G401 (cell line): ENCODE data around the gene PEX11G. TPM values are rescaled to one million over a fixed set of nuclear protein-coding genes. Genes with fewer than 3 reads are reported as not detected.
A peak's percentile ranks its signal among the peaks of the same experiment; 100 is the strongest.

ENCODE experiments used
- DNase-seq: peaks from one replicate; pipeline ENCODE4 v3.0.0-alpha.2; 2015; ENCODE audit warnings: low spot score
- in situ Hi-C: cut with HindIII; loops from 2 replicates; pipeline ENCODE4 v1.10.0; 2016; ENCODE audit warnings: low sequenced_read_pairs, mixed read lengths
- total RNA-seq: library from RNA; depleted of rRNA; stranded (reverse); fragments of >200 nt; shearing (Covaris generic); gene quantifications from 2 replicates; pipeline ENCODE4 v1.2.3, GENCODE V29; 2014; rRNA removed

Gene PEX11G
- 3.5 and 6.6 TPM in 2 replicates for total RNA-seq

DNA sequence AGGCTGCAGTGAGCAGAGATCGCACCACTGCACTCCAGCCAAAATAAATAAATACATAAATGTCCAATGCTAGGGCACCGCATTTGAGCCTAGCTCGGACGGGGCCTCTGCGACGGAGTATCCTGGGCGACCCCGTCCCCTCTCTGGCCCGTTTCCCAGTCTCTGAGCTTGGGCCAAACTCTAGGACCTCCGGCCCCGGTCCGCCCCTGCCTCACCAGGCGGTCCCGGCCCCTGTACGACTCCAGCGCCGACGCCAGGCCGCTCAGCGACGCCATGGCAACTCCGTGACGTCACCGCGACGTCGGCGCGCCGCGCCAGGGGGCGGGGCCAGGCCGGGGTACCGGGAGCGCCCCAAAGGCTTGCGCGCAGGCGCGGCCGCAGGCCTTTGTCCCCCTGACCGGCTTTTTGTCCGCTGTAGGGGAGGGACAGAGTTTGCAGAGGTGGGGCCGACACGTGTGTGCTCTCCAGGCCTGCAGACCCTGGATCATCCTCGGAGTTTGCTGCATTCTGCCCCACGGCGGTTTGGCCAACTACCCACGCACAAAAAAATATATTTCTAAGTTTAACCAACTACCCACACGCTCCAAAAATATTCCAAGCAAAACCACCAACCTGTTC is at the start of gene PEX11G:
Gene PEX11G (minus strand): TSS at position 300 of the 618 bp plus-strand sequence. CDS start 25 bp downstream, at position 275.
- in situ Hi-C loops: no loop called here
- peak; percentile 89 for DNase-seq

DNA sequence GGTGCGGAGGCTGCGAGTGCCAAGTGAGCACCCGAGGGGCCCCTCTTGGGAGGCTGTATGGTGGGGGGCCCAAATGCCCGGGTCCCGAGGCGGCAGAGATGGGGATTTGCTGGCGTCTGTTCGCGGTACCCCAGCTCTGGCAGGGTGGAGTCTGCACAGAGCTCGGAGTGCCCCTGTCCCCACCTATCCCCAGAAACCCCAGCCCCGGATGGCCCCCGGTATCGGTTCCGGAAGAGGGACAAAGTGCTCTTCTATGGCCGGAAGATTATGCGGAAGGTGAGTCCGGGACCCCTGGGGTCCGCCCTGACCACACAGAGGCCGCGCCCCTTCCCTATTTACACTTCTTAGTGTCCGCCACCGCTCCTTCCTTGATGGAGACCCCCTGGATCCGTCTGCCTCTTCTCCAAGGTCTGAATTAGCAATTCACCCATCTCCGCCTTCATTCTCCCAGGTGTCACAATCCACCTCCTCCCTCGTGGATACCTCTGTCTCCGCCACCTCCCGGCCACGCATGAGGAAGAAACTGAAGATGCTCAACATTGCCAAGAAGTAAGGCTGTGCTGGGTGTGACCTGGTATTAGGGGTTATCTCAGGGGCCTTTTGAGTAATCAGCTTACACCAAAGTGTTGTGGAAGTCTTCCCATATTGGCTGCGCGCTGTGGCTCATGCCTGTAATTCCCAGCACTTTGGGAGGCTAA is 47.3 kb upstream of the PEX11G start:
- no peak for DNase-seq
- in situ Hi-C loops: no loop called here

DNA sequence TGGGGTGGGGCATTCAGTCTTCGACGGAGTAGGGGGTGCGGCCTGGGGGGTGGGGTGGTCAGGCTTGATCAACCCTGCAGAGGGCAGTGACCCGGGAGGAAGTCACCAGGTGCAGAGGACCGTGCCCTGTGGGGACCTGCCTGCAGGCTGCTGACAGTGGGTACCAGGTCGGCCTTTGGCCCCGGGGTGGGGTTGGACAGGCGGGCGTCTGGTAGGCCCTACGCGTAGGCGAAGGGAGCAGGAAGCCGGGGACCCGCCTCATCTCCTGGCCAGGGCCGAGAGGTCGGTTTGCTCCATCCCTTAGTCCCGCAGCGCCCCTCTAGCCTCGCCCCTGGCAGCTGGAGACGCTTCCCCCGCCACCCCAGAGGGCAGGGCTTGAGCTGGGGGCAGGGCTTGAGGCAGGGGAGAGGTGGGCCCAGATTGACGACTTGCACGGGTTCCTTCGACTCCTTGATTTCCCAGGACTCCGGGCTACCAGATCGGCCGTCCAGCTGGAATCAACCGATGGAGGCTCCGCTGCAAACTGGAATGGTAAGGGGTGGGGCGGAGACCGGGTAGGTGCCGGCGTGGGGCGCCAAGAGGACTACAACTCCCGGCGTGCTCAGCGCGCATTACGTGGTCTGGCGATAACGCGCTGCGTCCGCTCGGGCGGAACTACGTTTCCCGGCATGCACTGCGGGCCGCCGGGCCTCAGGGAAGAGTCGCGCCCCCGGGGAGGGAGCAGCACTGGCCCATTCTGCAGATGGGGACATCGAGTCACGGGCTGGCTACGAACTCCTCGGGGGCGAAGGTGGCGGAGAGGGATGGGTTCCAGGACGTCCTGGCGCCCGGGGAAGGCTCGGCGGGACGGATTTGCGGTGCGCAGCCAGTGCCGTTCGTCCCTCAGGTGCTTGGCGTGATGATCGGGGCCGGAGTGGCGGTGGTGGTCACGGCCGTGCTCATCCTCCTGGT is 46.5 kb upstream of the PEX11G start, which contains the start of gene PNPLA6:
Gene PNPLA6 (plus strand): TSS at position 671 of the 951 bp plus-strand sequence. CDS start 72 bp downstream, at position 743.
- in situ Hi-C loops: no loop called here
- DNase-seq: peak; percentile 94

DNA sequence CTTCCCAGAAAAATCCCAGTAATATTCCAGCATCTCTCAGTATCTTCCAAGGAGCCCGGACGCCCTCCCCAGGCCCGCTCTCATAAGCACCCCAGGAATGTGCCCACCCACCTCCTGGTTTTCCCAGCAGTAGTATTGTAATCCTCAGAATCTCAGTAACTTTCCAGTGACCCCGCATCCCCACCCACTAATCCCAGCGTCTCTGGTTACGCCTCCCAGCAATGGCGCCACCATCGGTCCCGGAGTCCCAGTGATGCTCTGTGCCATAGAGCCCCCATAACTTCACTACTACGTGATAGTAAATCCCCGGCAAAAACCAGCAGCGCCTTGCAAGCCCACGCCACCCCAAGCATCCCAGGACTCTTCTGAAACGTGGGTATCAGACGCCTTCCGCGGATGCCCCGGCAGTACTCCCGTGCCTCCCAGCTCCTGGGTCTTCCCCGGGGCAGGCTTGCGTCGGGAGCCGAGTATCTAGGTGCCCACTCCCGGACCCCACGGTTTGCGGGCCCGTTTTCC is 45.8 kb upstream of the PEX11G start:
- DNase-seq: peak; percentile 80
- in situ Hi-C loops: no loop called here

DNA sequence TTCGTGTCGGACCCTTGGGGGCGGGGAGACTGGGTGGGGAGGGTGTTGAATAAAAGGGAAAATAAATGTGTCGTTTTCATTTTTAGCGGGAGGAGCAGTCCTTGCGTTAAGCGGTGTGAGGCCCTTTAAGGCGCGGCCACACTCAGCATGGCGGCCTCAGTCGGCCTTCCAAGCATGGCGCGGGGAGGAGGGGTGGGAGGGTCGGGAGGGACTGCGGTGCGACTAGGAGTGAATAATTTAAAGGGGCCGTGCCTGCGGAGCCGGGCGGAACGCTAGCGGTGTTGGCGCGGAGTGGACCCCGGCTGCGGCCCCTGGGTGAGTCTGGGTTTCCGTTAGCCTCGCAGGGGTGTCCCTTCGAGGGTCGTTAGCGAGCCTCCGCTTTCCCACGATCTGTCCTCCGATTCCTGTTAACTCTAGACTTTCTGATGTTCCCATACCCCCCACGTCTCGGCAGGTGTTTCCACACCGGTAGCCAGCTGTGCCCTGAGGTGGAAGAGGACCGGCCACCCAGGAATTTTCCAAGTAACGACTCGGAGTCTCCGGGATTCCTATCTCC is 45.2 kb upstream of the PEX11G start:
- in situ Hi-C loops: no loop called here
- peak; percentile 96 for DNase-seq

DNA sequence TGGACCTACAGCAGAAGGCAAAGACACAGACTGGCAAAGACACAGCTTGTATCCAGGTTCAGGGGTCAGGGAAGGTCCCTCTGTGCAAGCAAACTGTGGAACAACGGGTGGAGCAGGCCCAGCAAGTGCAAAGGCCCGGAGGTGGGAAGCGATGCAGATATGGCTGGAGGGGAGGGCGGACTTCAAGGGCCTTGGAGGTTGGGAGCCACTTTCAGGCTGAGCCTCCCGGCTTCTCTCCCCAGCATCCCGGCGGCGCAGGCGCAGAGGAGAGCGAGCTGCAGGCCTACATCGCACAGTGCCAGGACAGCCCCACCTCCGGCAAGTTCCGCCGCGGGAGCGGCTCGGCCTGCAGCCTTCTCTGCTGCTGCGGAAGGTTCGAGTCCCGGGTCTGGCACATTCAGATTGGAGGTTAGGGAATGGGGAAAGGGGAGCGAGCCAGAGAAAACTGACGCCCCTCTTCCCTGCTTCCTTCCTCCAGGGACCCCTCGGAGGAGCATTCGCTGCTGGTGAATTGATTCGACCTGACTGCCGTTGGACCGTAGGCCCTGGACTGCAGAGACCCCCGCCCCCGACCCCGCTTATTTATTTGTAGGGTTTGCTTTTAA is 44.5 kb upstream of the PEX11G start:
- peak; percentile 82 for DNase-seq
- in situ Hi-C loops: no loop called here

DNA sequence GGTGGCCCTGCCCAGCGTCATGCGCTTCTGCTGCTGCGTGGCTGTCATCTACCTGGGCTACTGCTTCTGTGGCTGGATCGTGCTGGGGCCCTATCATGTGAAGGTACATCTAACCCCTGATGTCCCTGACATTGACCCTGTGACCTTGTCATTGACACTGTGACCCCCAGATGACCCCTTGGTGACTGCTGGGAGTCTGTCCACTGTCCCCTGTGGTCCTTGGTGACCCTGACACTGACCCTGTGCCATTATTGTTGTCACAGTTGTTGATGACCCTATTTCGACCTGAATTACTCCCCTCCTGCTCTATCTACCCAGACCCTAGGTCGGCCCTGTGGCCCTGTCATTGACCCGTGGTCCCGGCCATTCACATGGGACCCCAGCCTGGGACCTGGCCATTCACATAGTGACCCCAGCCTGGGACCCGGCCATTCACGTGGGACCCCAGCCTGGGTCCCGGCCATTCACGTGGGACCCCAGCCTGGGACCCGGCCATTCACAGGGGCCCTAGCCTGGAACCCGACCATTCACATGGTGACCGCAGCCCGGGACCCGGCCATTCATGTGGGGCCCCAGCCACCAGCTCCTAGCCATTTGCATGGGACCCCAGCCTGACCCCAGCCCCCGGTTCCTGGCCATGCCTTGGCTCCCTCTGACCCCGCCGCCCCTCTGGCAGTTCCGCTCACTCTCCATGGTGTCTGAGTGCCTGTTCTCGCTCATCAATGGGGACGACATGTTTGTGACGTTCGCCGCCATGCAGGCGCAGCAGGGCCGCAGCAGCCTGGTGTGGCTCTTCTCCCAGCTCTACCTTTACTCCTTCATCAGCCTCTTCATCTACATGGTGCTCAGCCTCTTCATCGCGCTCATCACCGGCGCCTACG is 41.0 kb upstream of the PEX11G start:
- DNase-seq: no peak
- in situ Hi-C loops: no loop called here

DNA sequence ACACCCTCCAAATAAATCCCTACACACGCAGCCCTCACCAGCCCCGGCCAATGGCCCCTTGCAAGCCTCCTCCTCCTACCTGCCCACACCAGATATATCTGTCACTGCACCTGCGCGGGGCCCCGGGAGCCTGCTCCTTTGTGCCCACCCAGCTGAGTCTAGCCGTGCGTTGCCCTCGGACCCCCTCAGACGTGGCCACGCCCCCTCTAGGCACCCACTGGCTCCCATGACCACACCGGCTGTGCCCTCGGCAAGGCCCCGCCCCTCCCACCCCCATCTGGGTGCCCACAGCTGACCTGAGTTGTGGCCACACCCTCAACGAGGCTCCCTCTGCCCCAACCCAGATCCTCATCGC is 40.4 kb upstream of the PEX11G start:
- DNase-seq: no peak
- in situ Hi-C loops: no loop called here

DNA sequence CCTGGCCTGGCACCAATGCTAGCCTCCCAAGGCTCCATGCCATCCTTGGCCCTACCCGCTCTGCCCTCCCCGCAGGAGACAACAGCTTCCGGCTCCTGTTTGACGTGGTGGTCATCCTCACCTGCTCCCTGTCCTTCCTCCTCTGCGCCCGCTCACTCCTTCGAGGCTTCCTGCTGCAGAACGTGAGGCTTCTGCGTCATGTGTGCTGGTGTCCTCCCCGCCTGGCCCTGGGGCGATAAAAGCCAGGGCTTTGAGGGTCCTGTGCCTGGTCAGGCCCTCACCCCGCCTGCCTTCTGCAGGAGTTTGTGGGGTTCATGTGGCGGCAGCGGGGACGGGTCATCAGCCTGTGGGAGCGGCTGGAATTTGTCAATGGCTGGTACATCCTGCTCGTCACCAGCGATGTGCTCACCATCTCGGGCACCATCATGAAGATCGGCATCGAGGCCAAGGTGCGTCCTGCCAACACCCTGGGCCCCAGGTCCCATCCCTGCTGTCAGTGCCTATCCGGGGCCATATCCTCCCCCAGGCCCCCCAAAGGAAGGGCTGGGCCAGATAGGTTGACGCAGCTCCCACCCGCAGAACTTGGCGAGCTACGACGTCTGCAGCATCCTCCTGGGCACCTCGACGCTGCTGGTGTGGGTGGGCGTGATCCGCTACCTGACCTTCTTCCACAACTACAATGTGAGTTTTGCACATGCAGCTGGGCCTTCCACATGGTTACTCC is 39.8 kb upstream of the PEX11G start:
- in situ Hi-C loops: no loop called here
- DNase-seq: no peak

DNA sequence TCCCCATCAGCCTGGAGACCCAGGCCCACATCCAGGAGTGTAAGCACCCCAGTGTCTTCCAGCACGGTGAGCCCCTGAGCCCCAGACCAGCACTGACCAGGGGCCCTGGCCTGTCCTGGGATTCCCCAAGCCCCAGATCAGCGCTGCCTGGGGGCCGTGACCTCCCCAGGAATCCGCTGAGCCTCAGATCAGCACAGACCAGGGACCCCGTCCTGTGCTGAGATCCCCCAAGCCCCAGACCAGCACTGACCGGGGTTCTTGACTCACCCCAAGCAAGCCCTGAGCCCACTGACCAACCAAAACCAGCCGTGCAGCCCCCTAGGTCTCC is 39.3 kb upstream of the PEX11G start:
- no peak for DNase-seq
- in situ Hi-C loops: no loop called here

DNA sequence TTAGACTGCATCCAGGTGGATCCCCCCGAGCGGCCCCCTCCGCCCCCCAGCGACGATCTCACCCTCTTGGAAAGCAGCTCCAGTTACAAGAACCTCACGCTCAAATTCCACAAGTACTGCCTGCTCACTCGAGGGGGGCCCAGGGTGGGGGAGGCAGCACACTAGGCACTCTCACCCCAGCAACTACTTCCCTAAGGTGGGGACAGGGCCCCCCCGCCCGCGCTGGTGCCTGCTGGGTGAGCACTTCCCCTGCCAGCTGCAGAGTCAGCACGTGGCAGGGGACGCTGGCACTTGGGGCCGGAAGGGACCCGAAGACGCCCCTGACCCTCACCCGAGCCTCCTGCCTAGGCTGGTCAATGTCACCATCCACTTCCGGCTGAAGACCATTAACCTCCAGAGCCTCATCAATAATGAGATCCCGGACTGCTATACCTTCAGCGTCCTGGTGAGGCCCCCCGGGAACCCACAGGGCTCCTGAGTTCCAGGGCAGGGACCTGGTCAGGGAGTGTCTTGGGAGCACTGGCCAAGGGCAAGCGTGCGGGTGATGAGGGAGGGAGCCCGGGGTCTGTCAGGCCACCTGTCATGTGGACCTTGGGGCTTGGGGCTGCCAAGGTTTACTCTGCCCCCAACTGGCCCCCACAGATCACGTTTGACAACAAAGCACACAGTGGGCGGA is 38.8 kb upstream of the PEX11G start:
- in situ Hi-C loops: no loop called here
- no peak for DNase-seq

DNA sequence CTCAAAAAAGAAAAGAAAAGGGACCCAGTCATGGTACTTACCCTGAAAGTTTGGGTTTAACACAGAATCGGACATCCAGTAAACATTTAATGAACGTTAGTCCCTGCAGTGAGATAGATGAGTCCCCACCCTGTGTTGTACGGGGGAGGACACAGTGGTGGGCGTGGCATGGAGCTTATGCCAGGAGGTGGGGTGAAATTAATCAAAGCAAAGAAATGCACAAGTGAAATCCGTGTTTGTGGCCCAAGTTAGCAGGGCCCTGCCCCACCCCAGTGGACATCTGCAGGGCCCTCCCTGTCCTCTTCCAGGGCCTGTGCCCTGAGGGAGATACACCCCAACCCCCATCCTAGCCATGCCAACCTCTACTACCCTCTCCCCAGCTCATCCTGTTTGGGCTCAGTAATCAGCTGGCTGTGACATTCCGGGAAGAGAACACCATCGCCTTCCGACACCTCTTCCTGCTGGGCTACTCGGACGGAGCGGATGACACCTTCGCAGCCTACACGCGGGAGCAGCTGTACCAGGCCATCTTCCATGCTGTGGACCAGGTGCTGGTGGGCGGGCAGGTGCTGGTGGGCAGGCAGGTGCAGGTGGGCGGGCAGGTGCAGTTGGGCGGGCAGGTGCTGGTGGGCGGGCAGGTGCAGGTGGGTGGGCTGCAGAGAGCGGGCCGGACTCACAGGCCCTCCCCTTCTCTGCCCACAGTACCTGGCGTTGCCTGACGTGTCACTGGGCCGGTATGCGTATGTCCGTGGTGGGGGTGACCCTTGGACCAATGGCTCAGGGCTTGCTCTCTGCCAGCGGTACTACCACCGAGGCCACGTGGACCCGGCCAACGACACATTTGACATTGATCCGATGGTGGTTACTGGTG is 37.5 kb upstream of the PEX11G start:
- in situ Hi-C loops: no loop called here
- no peak for DNase-seq

DNA sequence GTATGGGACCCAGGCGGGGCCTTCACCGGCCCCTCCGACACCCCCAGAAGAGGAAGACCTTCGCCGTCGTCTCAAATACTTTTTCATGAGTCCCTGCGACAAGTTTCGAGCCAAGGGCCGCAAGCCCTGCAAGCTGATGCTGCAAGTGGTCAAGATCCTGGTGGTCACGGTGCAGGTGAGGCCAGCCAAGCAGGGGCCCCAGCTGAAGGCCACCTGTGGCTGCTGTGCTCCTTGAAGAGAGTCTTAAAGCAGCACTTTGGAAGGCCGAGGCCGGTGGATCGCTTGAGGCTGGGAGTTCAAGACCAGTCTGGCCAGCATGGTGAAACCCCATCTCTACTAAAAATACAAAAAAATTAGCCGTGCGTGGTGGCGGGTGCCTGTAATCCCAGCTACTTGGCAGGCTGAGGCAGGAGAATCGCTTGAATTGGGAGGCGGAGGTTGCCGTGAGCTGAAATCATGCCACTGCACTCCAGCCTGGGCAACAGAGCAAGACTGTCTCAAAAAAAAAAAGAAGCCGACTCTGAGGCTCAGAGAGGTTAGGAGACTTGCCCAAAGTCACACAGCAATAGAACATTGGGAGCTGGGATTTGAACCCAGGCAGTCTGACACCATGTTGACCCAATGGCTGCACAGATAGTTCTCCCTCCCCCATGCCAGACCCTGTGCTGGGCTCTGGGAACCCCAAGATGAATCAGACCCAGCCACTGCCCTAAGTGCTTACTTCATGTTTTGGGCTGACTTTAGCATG is 36.3 kb upstream of the PEX11G start:
- no peak for DNase-seq
- in situ Hi-C loops: no loop called here

DNA sequence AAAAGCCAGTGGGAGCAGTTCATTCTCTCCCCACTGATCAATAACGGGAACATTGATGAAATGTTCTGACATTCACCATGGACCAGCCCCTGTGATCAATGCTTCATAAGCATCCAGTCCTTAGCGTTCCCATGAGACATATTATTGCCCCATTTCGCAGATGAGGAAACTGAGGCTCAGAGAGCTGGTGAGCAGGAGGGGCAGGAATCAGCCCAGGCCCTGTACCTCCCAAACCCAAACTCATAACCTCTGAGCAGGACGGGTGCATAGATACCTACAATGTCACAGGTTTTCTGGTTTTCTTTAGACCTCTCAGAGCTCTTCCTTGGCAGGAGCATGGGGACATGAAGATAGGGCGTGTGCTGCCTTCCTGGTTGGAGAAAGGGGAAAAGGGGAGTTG is 35.7 kb upstream of the PEX11G start:
- DNase-seq: no peak
- in situ Hi-C loops: no loop called here

DNA sequence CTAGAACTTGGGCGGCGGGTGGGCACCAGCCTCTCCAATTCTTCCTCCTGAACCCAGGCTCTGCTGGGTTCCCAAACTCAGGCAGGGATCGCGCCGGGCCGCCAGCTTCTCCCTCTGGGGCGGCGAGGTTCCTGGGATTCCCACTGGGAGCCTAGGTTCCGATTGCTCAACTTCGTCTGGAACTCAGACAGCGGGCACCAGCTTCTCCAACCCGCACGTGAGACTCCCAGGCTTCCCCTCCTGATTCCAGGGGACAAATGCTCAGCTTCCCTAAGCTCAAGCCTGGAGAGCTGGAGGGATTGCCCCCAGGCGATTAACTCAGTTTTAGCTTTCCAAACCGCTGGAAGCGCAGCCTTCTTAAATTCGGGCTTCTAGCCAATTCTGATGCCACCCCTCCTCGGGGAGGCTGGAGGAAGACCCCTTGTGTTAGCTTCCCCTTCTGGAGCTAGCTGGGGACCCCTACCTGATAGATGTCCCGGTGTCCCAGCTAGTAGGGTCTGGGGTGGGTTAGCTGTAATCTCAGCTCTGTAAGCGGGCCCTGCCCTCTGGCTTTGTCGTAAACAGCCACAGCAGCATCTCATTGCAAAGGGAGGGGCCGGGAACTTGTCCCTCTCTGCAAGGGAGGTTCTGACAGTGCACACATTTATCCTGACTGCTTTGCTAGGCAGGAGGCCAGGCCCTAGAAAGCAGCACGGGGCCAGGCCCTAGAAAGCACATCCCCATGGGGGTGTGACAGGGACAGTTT is 34.3 kb upstream of the PEX11G start:
- no peak for DNase-seq
- in situ Hi-C loops: no loop called here
